Measurements from ENCODE around the gene RLN3.

DNA sequence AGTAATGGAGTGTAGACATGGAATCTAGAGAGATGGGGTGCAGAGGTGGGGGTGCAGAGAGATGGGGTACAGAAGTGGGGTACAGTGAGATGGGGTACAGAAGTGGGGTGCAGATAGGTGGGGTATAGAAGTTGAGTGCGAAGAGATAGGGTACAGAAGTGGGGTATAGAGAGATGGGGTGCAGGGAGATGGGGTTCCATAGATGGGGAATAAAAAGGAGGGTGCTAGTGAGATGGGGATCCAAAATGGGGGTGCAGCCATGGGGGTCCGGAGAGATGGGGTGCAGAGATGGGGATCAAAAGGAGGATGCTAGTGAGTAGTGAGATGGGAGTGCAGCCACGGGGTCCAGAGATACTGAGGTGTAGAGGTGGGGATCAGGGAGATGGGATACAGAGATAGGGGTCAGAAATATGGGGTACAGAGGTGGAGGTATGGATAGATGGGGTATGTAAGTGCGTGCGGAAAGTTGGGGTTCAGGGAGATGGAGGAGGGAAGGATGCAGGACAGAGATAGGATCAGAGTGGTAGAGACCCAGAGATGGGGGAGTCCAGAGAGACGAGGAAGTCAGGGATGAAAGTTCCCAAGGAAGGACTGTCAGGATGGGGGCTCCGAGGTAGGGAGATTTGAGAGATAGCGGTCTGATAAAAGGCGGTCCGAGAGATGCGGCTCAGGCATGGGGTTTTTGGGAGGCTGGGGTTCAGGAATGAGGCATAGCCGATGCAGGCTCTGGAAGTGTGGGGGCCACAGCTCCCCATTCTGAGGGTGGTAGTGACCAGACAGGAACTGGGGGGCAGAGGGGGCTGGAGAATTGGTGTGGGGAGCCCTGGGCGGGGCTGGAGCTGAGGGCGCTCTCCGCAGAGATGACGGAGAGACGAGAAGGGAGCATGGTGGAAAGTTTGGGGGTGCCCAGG lies 30.5 kb downstream of the RLN3 start:
- TF ChIP-seq, protein P1, sequence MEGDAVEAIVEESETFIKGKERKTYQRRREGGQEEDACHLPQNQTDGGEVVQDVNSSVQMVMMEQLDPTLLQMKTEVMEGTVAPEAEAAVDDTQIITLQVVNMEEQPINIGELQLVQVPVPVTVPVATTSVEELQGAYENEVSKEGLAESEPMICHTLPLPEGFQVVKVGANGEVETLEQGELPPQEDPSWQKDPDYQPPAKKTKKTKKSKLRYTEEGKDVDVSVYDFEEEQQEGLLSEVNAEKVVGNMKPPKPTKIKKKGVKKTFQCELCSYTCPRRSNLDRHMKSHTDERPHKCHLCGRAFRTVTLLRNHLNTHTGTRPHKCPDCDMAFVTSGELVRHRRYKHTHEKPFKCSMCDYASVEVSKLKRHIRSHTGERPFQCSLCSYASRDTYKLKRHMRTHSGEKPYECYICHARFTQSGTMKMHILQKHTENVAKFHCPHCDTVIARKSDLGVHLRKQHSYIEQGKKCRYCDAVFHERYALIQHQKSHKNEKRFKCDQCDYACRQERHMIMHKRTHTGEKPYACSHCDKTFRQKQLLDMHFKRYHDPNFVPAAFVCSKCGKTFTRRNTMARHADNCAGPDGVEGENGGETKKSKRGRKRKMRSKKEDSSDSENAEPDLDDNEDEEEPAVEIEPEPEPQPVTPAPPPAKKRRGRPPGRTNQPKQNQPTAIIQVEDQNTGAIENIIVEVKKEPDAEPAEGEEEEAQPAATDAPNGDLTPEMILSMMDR (IDR thresholded peaks at IDR 0.05; ENCODE audit: low read depth, low read length, missing input control), result no peak
- TF ChIP-seq JUND (IDR thresholded peaks at IDR 0.05), result no peak

All from liver (tissue), 3 donors.